Fibroblast of gingiva (primary cell): ENCODE measurements around the gene MS4A18.

Source experiments
- DNase-seq: peaks from one replicate; pipeline ENCODE4 v3.0.0-alpha.2; 2011; ENCODE audit warnings: low read depth

Gene MS4A18

DNA sequence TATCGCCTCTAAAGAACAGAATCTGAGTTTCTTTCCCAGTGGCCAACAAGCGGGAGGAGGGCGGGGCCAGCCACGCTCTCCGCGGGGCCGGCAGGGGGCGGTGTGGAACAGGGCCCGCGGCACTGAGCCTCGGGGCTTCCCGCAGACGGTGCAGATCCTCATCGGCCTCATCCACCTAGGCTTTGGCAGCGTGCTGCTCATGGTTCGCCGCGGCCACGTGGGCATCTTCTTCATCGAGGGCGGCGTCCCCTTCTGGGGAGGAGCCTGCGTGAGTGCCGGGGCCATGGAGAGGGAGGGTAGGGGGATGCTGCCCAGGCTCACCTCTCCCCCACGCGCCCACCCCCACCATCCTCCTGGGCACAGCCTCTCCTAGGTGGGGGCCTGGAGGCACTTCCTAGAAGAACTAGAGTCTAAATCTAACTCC lies 42.9 kb downstream of the MS4A18 start:
- no peak for DNase-seq

DNA sequence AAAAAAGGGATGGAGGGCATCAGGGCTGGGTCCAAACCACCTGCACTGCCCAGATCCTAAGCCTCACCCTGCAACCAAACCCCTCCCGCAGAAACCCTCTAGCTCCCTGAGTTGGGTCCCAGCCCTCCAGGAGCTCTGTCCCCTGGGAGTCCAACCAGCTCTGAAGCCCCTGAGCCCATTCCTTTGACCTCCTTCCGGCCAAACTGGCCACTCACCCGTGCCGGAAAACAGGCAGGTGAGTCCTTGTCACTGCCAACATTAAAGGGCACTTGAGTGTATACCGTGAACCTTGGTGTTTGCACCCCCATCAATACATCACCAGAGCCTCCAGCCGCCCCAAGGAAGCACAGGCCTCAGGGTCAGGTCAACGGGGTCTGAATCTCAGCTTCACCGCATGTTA lies 43.7 kb downstream of the MS4A18 start:
- DNase-seq = no peak

GRCh38 chr11:60769273-60769672 lies 44.8 kb downstream of the MS4A18 start:
- no peak for DNase-seq

DNA sequence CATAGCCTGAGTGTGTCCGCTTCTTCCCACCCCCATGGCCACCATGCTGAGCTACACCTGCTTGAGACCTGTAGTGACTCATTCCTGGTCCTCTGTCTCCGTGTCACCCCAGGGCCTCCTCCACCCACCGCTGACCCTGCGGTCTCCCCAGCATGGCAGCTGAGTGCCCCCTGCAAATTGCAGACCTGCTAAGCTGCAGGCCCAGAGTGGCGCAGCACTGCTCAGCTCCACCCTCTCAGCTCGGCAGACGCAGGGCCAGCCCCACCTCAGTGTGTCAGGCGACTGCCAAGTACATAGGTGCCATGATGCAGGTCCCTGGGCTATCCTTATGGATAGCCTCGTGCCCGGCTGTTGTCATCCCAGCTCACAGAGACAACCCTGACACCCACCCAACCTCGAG lies 45.3 kb downstream of the MS4A18 start:
- no peak for DNase-seq

- no peak for DNase-seq
Observed at GRCh38 chr11:60771146-60771545, 46.6 kb downstream of the MS4A18 start.

DNA sequence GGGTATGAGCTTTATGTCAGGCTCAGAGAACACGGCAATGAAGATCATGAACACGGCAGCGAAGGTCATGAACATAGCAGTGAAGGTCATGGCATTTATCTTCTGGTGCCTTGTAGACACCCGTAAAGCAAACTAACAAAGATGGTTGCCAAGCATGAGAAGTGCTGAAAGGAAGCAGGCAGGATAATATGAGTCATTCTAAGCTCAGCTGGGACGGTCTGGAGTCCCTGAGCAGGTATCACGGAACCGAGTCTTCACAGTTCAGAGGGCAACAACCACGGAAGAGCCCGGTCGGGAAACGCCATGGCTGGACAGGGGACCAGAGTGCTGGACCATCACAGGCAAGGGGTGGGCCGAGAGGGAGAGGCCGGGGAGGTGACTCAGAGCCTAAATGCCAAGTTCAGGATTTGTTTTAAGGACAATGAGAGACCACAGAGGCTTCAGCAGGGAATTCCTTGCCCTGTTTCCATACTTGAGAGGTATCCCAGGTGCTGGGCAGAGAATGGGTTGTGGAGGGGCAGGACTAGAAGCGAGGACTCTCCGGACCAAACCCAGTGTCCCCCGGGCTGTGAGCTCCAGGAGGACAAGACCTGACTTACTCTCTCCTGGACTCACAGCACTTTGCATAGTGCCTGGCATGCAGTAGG lies 47.5 kb downstream of the MS4A18 start:
- no peak for DNase-seq

- no peak for DNase-seq
Observed at GRCh38 chr11:60772666-60773065, 48.1 kb downstream of the MS4A18 start.

- no peak for DNase-seq
Observed at GRCh38 chr11:60774726-60775125, 50.2 kb downstream of the MS4A18 start.

GRCh38 chr11:60775420-60775961 lies 51.0 kb downstream of the MS4A18 start:
- peak; percentile 78 for DNase-seq

DNA sequence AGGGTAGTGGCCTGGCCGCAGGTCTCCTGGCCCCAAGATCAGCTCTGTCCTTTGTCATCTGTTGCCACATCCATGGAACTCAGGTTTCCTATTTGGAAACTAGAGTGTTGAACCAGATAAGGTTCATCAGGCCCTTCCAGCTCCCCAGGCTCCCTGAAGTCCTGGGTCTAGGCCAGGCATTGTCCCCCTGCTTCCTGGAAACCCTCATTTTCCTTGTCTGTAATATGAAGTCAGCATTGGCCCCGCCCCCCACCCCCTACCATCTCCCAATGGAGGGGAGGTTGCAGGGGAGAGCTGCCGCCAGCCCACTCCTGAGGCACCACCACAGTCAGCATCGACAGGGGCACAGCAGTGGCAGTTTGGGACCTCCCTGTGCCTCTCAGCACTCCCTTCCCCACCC lies 51.6 kb downstream of the MS4A18 start:
- no peak for DNase-seq

- DNase-seq = no peak
Observed at GRCh38 chr11:60777106-60777505, 52.6 kb downstream of the MS4A18 start.

DNA sequence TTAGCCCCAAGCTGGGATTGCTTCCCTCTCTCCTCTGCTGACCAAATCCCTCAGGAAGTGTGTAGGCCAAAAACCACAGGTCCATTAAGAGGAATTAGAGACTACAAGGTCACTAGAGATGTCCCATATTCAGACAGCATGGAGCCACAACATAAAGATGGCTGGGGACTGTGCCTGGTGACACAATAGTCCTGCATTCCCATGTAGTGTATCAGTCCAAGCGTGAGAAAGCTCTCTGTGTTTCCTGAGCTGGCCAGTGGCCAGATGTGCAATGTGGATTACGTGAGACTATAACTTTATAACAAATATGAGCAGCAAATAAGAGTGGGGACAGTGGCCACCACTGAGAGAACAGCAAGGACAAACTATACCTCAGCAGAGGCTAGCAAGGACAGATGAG lies 53.1 kb downstream of the MS4A18 start:
- peak; percentile 38 for DNase-seq

GRCh38 chr11:60780065-60780464 lies 55.5 kb downstream of the MS4A18 start:
- DNase-seq = no peak

DNA sequence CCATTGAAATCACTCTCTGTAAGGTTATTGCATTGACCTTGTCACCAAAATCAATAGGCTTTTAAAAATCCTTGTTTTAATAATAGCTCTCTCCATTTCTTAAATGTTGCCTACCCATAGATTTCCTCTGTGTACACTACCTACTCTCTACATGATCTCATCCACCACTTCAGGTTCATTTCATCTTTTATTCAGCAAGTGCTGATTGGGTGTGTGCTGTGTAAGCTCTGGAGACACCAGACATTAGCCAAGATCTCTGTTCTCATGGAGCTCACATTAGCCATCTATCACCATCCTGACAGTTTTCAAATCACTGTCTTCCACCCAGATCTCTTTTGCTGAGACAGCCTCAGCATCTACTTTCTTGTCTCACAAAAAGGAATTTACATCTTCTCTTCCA lies 56.3 kb downstream of the MS4A18 start:
- no peak for DNase-seq

- no peak for DNase-seq
Observed at GRCh38 chr11:60781286-60781980, 56.9 kb downstream of the MS4A18 start.

DNA sequence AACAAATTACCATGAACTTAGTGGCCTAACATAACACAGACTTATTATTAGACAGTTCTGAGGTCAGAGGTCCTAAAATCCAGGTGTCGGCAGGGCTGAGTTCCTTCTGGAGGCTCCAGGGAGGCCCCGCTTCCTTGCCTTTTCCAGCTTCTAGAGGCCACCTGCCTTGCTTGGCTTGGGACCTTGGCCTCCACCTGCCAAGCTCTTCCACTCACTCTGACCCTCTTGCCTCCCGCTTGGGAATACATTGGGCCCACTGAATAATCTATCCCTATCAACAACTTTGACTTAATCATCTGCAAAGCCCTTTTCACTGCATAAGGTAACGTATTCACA lies 57.4 kb downstream of the MS4A18 start:
- no peak for DNase-seq

GRCh38 chr11:60782393-60783140 lies 58.0 kb downstream of the MS4A18 start:
- no peak for DNase-seq

- no peak for DNase-seq
Observed at GRCh38 chr11:60783141-60783484, 58.6 kb downstream of the MS4A18 start.

- DNase-seq = no peak
Observed at GRCh38 chr11:60783911-60784310, 59.4 kb downstream of the MS4A18 start.

DNA sequence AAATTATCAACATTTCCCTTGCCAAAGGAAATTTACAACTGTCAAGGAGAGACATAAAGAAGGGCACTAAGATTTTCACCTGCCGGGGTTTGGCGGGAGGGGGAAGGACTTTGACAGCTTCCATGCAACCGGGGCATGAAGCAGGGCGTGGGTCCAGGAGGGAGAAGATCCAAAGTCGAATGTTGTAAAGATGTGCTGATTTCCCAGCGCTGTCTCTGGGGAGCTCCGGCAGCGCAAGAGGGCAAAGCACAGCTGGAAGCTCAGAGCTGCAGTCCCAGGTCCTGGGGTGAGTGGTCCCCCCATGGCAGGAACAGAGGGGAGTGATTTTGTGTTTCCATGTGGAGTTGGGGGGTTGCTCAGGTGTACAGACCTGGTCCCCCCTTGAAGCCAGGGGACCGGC lies 60.6 kb downstream of the MS4A18 start, which contains the start of gene MS4A10:
Gene MS4A10 (plus strand): TSS at position 198 of the 400 bp plus-strand sequence. CDS start 5,003 bp downstream, outside the sequence.
- no peak for DNase-seq

- no peak for DNase-seq
Observed at GRCh38 chr11:60785806-60786361, 61.4 kb downstream of the MS4A18 start.

- peak; percentile 29 for DNase-seq
Observed at GRCh38 chr11:60786811-60787567, 62.5 kb downstream of the MS4A18 start.
